A673 (cell line): Measurements from ENCODE around the gene RAPGEF4.

Experiments used
- EZH2 ChIP-seq: fragments of 200-600 bp; sonication (generic); IDR thresholded peaks from 2 replicates; pipeline ENCODE4 v1.6.1; 2017; ENCODE audit warnings: borderline replicate concordance, low read depth, mild to moderate bottlenecking, mixed read lengths, antibody characterized with exemption, low read length; ENCODE audit not compliant: poor library complexity, severe bottlenecking
- TF ChIP-seq, protein P1 (sequence below): fragments of 300-800, 200-600 bp; sonication (generic); conservative IDR thresholded peaks from 2 replicates; pipeline ENCODE4 v1.5.1; 2017; ENCODE audit warnings: low read depth, mild to moderate bottlenecking, antibody characterized with exemption, low read length, moderate library complexity, mixed read lengths

DNA sequence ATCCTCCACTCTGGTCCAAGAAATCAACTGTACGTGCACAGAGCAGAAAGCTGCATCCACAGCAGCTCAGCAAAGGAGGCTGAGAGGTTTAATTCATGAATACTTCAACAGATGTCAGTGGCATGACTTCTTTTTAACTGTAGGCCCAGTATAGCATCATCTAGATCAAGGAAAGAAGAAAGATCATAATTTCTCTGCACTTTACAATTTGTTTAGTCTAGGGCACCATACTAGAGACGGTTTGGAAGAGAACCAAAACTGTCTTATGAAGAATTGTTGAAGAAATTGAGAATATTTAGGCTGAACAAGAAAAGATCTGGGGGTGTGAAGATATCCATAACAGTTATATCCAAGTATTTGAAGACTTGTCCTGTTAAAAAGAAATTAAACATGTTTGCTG lies 309.5 kb downstream of the RAPGEF4 start:
- TF ChIP-seq, protein P1, sequence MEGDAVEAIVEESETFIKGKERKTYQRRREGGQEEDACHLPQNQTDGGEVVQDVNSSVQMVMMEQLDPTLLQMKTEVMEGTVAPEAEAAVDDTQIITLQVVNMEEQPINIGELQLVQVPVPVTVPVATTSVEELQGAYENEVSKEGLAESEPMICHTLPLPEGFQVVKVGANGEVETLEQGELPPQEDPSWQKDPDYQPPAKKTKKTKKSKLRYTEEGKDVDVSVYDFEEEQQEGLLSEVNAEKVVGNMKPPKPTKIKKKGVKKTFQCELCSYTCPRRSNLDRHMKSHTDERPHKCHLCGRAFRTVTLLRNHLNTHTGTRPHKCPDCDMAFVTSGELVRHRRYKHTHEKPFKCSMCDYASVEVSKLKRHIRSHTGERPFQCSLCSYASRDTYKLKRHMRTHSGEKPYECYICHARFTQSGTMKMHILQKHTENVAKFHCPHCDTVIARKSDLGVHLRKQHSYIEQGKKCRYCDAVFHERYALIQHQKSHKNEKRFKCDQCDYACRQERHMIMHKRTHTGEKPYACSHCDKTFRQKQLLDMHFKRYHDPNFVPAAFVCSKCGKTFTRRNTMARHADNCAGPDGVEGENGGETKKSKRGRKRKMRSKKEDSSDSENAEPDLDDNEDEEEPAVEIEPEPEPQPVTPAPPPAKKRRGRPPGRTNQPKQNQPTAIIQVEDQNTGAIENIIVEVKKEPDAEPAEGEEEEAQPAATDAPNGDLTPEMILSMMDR, result no peak
- no peak for TF ChIP-seq EZH2
